ENCODE measurements around the gene WNT3A.

- TF ChIP-seq CTCF (optimal IDR thresholded peaks at IDR 0.05 in 1 of 3, IDR thresholded peaks at IDR 0.05 in 1 of 3, conservative IDR thresholded peaks at IDR 0.05 in 1 of 3; ENCODE audit: extremely low read depth in 1 of 3, insufficient read depth in 2 of 3, low read length in 3 of 3) = no peak
- TF ChIP-seq EZH2 (IDR thresholded peaks at IDR 0.05; ENCODE audit: low read length) = no peak
Observed at GRCh38 chr1:228093050-228093906, 86.5 kb downstream of the WNT3A start.

All from keratinocyte (primary cell).